K562 (cell line): ENCODE measurements around the gene MRPL32. TPM values are rescaled to one million over a fixed set of nuclear protein-coding genes. Genes with fewer than 3 reads are reported as not detected.

ENCODE experiments used
- polyA plus RNA-seq, 8 experiments: library from polyadenylated mRNA; depleted of rRNA in 4 of 8; stranded (reverse) in 5 of 8; unstranded in 3 of 8; fragments of >200 nt; fragmentation: Nextera tagmentation in 2 of 8; fragmentation: Illumina TruSeq in 1 of 8; extraction: Ambion mirVana in 2 of 8; extraction: Trizol in 1 of 8; gene quantifications; 2 replicates each; pipeline versions ENCODE4 v1.2.1 to v1.2.3, GENCODE V29; 2011 to 2014; ENCODE audit warnings: inconsistent platforms in 1 of 8, missing spikeins in 1 of 8
- total RNA-seq, 7 experiments: library from RNA; depleted of rRNA in 6 of 7; stranded (reverse); fragments of >200 nt in 6 of 7; fragmentation: Illumina TruSeq in 2 of 7; extraction: Trizol in 2 of 7; gene quantifications; 2 replicates each; pipeline versions ENCODE4 v1.2.1 to v1.2.3, GENCODE V29; 2011 to 2021; ENCODE audit warnings: low replicate concordance in 1 of 7

The MRPL32 gene
- total and polyA plus RNA-seq, 9 of the 15 experiments (the other 6 are each of a cell fraction or from before 2014, with no cell fraction given): 75.5 to 351 (median 138) TPM

Other genes with a start within 250 kb of the MRPL32 start
- 1.2 and 1.9 TPM in 2 replicates for gene C7orf25, start 20.3 kb upstream of the MRPL32 start, total RNA-seq (2014; rRNA removed)
- 2.9 TPM in 2 replicates for gene C7orf25, start 20.3 kb upstream of the MRPL32 start, total RNA-seq (2014; rRNA removed; fragmentation: Illumina TruSeq; extraction: Trizol)
- 2.0 and 2.3 TPM in 2 replicates for gene C7orf25, start 20.3 kb upstream of the MRPL32 start, total RNA-seq (2015; rRNA removed; fragmentation: Illumina TruSeq; extraction: Trizol)
- gene C7orf25, start 20.3 kb upstream of the MRPL32 start, total RNA-seq (2021): 3.4 and 4.4 TPM in 2 replicates
- gene C7orf25, start 20.3 kb upstream of the MRPL32 start, polyA plus RNA-seq (2011; rRNA removed): 3.0 and 4.7 TPM in 2 replicates
- 1.8 and 2.7 TPM in 2 replicates for gene C7orf25, start 20.3 kb upstream of the MRPL32 start, polyA plus RNA-seq (2014; fragmentation: Illumina TruSeq; extraction: Trizol)
- gene C7orf25, start 20.3 kb upstream of the MRPL32 start, polyA plus RNA-seq (2014; fragmentation: Nextera tagmentation; extraction: Ambion mirVana): 1 to 10 TPM; 1.3 to 1.9 TPM
- 1.3 and 5.5 TPM in 2 replicates for gene C7orf25, start 20.3 kb upstream of the MRPL32 start, polyA plus RNA-seq (2014; rRNA removed)
- gene PSMA2, start 202 bp upstream of the MRPL32 start, total RNA-seq (2014; rRNA removed): 88.7 and 91.7 TPM in 2 replicates
- 274 and 308 TPM in 2 replicates for gene PSMA2, start 202 bp upstream of the MRPL32 start, total RNA-seq (2014; rRNA removed; fragmentation: Illumina TruSeq; extraction: Trizol)
- gene PSMA2, start 202 bp upstream of the MRPL32 start, total RNA-seq (2015; rRNA removed; fragmentation: Illumina TruSeq; extraction: Trizol): 149 and 162 TPM in 2 replicates
- gene PSMA2, start 202 bp upstream of the MRPL32 start, total RNA-seq (2021): 184 and 200 TPM in 2 replicates
- 291 and 412 TPM in 2 replicates for gene PSMA2, start 202 bp upstream of the MRPL32 start, polyA plus RNA-seq (2011; rRNA removed)
- 145 and 154 TPM in 2 replicates for gene PSMA2, start 202 bp upstream of the MRPL32 start, polyA plus RNA-seq (2014; fragmentation: Illumina TruSeq; extraction: Trizol)
- gene PSMA2, start 202 bp upstream of the MRPL32 start, polyA plus RNA-seq (2014; fragmentation: Nextera tagmentation; extraction: Ambion mirVana): 1,000 to 10,000 TPM in 1 of 2 experiments, 100 to 1,000 TPM in 1; 887 to 1,070 TPM
- 174 and 213 TPM in 2 replicates for gene PSMA2, start 202 bp upstream of the MRPL32 start, polyA plus RNA-seq (2014; rRNA removed)
- 0.41 TPM in 1 of 2 replicates, not detected in the other for gene HECW1, start 180.3 kb downstream of the MRPL32 start, total RNA-seq (2014; rRNA removed)
- not detected in 2 replicates for gene HECW1, start 180.3 kb downstream of the MRPL32 start, total RNA-seq (2014; rRNA removed; fragmentation: Illumina TruSeq; extraction: Trizol)
- 0.14 and 0.64 TPM in 2 replicates for gene HECW1, start 180.3 kb downstream of the MRPL32 start, total RNA-seq (2015; rRNA removed; fragmentation: Illumina TruSeq; extraction: Trizol)
- 0.47 TPM in 1 of 2 replicates, not detected in the other for gene HECW1, start 180.3 kb downstream of the MRPL32 start, total RNA-seq (2021)
- gene HECW1, start 180.3 kb downstream of the MRPL32 start, polyA plus RNA-seq (2011; rRNA removed): 0.07 and 0.11 TPM in 2 replicates
- 0.13 TPM in 1 of 2 replicates, not detected in the other for gene HECW1, start 180.3 kb downstream of the MRPL32 start, polyA plus RNA-seq (2014; fragmentation: Illumina TruSeq; extraction: Trizol)
- under 1 TPM; 0.08 to 0.31 TPM for gene HECW1, start 180.3 kb downstream of the MRPL32 start, polyA plus RNA-seq (2014; fragmentation: Nextera tagmentation; extraction: Ambion mirVana)
- gene HECW1, start 180.3 kb downstream of the MRPL32 start, polyA plus RNA-seq (2014; rRNA removed): 0.43 TPM in 1 of 2 replicates, not detected in the other